H9 (cell line): ENCODE data around the gene C1orf21. TPM values are rescaled to one million over a fixed set of nuclear protein-coding genes. Genes with fewer than 3 reads are reported as not detected.

Experiments
- DNase-seq: peaks from one replicate; pipeline ENCODE4 v3.0.0-alpha.2; 2017
- H2AFZ ChIP-seq: one replicate; pipeline ENCODE4 v1.6.1; 2013; ENCODE audit warnings: mild to moderate bottlenecking, low read length, control low read depth, moderate library complexity
- H2AK5ac ChIP-seq: 2 replicates; pipeline ENCODE4 v1.6.1; 2013; ENCODE audit warnings: low read length, control low read depth, mixed read lengths; ENCODE audit not compliant: insufficient read length
- H2BK120ac ChIP-seq: one replicate; pipeline ENCODE4 v1.6.1; 2013; ENCODE audit warnings: low read depth, mild to moderate bottlenecking, low read length, control low read depth, inconsistent platforms; ENCODE audit not compliant: poor library complexity, severe bottlenecking
- H2BK12ac ChIP-seq: 2 replicates; pipeline ENCODE4 v1.6.1; 2013; ENCODE audit warnings: low read length, control low read depth, mixed read lengths, low read depth; ENCODE audit not compliant: insufficient read length
- H2BK15ac ChIP-seq: 2 replicates; pipeline ENCODE4 v1.6.1; 2013; ENCODE audit warnings: low read depth, low read length, control low read depth
- H2BK20ac ChIP-seq: one replicate; pipeline ENCODE4 v1.6.1; 2013; ENCODE audit warnings: low read depth, mild to moderate bottlenecking, low read length, control low read depth, inconsistent platforms; ENCODE audit not compliant: poor library complexity, severe bottlenecking
- H2BK5ac ChIP-seq: 2 replicates; pipeline ENCODE4 v1.6.1; 2013; ENCODE audit warnings: low read length, control low read depth, mixed read lengths; ENCODE audit not compliant: insufficient read length
- H3K14ac ChIP-seq: 2 replicates; pipeline ENCODE4 v1.6.1; 2013; ENCODE audit warnings: low read length, control low read depth; ENCODE audit not compliant: insufficient read depth
- H3K18ac ChIP-seq: 2 replicates; pipeline ENCODE4 v1.6.1; 2013; ENCODE audit warnings: low read depth, mild to moderate bottlenecking, mixed read lengths, low read length, control low read depth; ENCODE audit not compliant: insufficient read length
- H3K23ac ChIP-seq: 2 replicates; pipeline ENCODE4 v1.6.1; 2013; ENCODE audit warnings: low read length, control low read depth, mixed read lengths, low read depth; ENCODE audit not compliant: insufficient read length
- H3K23me2 ChIP-seq: 2 replicates; pipeline ENCODE4 v1.6.1; 2013; ENCODE audit warnings: low read depth, mild to moderate bottlenecking, mixed read lengths, low read length, control low read depth; ENCODE audit not compliant: insufficient read length, poor library complexity, severe bottlenecking
- H3K27ac ChIP-seq: 2 replicates; pipeline ENCODE4 v1.5.1; 2013; ENCODE audit warnings: low read length, control low read depth, mixed read lengths, low read depth; ENCODE audit not compliant: insufficient read length
- H3K27me3 ChIP-seq: 2 replicates; pipeline ENCODE4 v1.6.1; 2013; ENCODE audit warnings: low read length, control low read depth, inconsistent platforms; ENCODE audit not compliant: insufficient read depth
- H3K4ac ChIP-seq: 2 replicates; pipeline ENCODE4 v1.6.1; 2013; ENCODE audit warnings: low read depth, mild to moderate bottlenecking, control low read depth, inconsistent platforms, low read length, moderate library complexity
- H3K4me1 ChIP-seq: 2 replicates; pipeline ENCODE4 v1.6.1; 2013; ENCODE audit warnings: low read length, control low read depth, inconsistent platforms; ENCODE audit not compliant: insufficient read depth
- H3K4me2 ChIP-seq: 2 replicates; pipeline ENCODE4 v1.6.1; 2013; ENCODE audit warnings: low read length, control low read depth, mixed read lengths; ENCODE audit not compliant: insufficient read length, insufficient read depth
- H3K56ac ChIP-seq: 2 replicates; pipeline ENCODE4 v1.6.1; 2013; ENCODE audit warnings: low read depth, mild to moderate bottlenecking, mixed read lengths, low read length, control low read depth; ENCODE audit not compliant: insufficient read length
- H3K79me1 ChIP-seq: 2 replicates; pipeline ENCODE4 v1.6.1; 2013; ENCODE audit warnings: low read depth, mild to moderate bottlenecking, moderate library complexity, low read length, control low read depth, inconsistent platforms; ENCODE audit not compliant: insufficient read depth, poor library complexity, severe bottlenecking
- H3K79me2 ChIP-seq: 2 replicates; pipeline ENCODE4 v1.6.1; 2013; ENCODE audit warnings: low read length, control low read depth, inconsistent platforms; ENCODE audit not compliant: insufficient read depth
- H3K9ac ChIP-seq: 2 replicates; pipeline ENCODE4 v1.6.1; 2013; ENCODE audit warnings: low read length, control low read depth, mixed read lengths; ENCODE audit not compliant: insufficient read length; ENCODE audit errors: extremely low read depth
- H3K9me3 ChIP-seq: one replicate; pipeline ENCODE4 v1.6.1; 2013; ENCODE audit warnings: low read depth, low read length, inconsistent platforms; ENCODE audit not compliant: control insufficient read depth
- H3T11ph ChIP-seq: one replicate; pipeline ENCODE4 v1.6.1; 2013; ENCODE audit warnings: mild to moderate bottlenecking, low read length, control low read depth, inconsistent platforms
- H4K20me1 ChIP-seq: one replicate; pipeline ENCODE4 v1.6.1; 2013; ENCODE audit not compliant: control insufficient read depth, insufficient read length, insufficient read depth
- H4K5ac ChIP-seq: 2 replicates; pipeline ENCODE4 v1.6.1; 2013; ENCODE audit warnings: low read depth, mild to moderate bottlenecking, mixed read lengths, low read length, control low read depth; ENCODE audit not compliant: insufficient read length
- H4K8ac ChIP-seq: replicated peaks from 2 replicates; pipeline ENCODE4 v1.6.1; 2013; ENCODE audit warnings: low read length, control low read depth, mixed read lengths, low read depth; ENCODE audit not compliant: insufficient read length
- H4K91ac ChIP-seq: 2 replicates; pipeline ENCODE4 v1.6.1; 2013; ENCODE audit warnings: low read depth, mild to moderate bottlenecking, moderate library complexity, mixed read lengths, low read length, control low read depth; ENCODE audit not compliant: insufficient read length
- H3K27ac Mint-ChIP-seq, 3 experiments: 2 replicates in 2 of 3; 3 replicates in 1 of 3; pipeline ENCODE4 v1.8.0; 2020 to 2021; ENCODE audit warnings: mixed read lengths in 3 of 3, mild to moderate bottlenecking in 1 of 3, moderate library complexity in 1 of 3
- H3K27me3 Mint-ChIP-seq: 2 replicates; pipeline ENCODE4 v1.8.0; 2021; ENCODE audit warnings: low read depth, mild to moderate bottlenecking, moderate library complexity, mixed read lengths
- H3K36me3 Mint-ChIP-seq, 3 experiments: 2 replicates in 2 of 3; 3 replicates in 1 of 3; pipeline ENCODE4 v1.8.0; 2020 to 2021; ENCODE audit warnings: low read depth in 3 of 3, mixed read lengths in 3 of 3; ENCODE audit not compliant: insufficient read depth in 1 of 3
- H3K4me1 Mint-ChIP-seq, 2 experiments: 2 replicates each; pipeline ENCODE4 v1.8.0; 2020; ENCODE audit warnings: mixed read lengths in 2 of 2
- H3K4me3 Mint-ChIP-seq, 2 experiments: 2 replicates in 1 of 2; 3 replicates in 1 of 2; pipeline ENCODE4 v1.8.0; 2020 to 2021; ENCODE audit warnings: mild to moderate bottlenecking in 2 of 2, mixed read lengths in 2 of 2, moderate library complexity in 1 of 2
- H3K9me3 Mint-ChIP-seq, 2 experiments: 2 replicates in 1 of 2; 3 replicates in 1 of 2; pipeline ENCODE4 v1.8.0; 2020; ENCODE audit warnings: mild to moderate bottlenecking in 2 of 2, mixed read lengths in 2 of 2, moderate library complexity in 1 of 2
- CTCF ChIP-seq: fragments of 200-600 bp; sonication (generic); conservative IDR thresholded peaks from 3 replicates; pipeline ENCODE4 v1.8.0; 2021; ENCODE audit warnings: antibody characterized with exemption, mild to moderate bottlenecking
- WGBS: extraction: QIAGEN DNeasy Blood & Tissue Kit; methylation state at CpG from one replicate; pipeline ENCODE4 v1.1.7; 2013; ENCODE audit warnings: missing lambda C conversion rate, low lambda C conversion rate, mixed read lengths; ENCODE audit not compliant: insufficient read length; ENCODE audit errors: extremely low coverage; 5-methylcytosine and 5-hydroxymethylcytosine counted together
- total RNA-seq: library from RNA; stranded (reverse); gene quantifications from 2 replicates; pipeline ENCODE4 v1.2.1, GENCODE V29; 2021

Gene C1orf21
- total RNA-seq, 1 experiment from 2014 or later: 36.0 TPM

- no peaks in the 10 kb centered on the region for H3K23me2 ChIP-seq
- no peak overlapping the region for H3K18ac ChIP-seq
- no peak overlapping the region for H3K4me2 ChIP-seq
- H3K4me3 Mint-ChIP-seq: no peak overlapping the region
- no peaks in the 10 kb centered on the region for H3K79me1 ChIP-seq
- H2AK5ac ChIP-seq: no peak overlapping the region
- H3K23ac ChIP-seq: no peak overlapping the region
- no peak overlapping the region for H4K8ac ChIP-seq
- H2BK20ac ChIP-seq: no peak overlapping the region
- H2AFZ ChIP-seq: no peak overlapping the region
- H3K27ac Mint-ChIP-seq: no peak overlapping the region
- H3K27me3 Mint-ChIP-seq: no peaks in the 10 kb centered on the region
- H2BK15ac ChIP-seq: no peak overlapping the region
- no peak for DNase-seq
- no peak overlapping the region for H4K5ac ChIP-seq
- peaks cover 3 to 37% (median 10%) of the 10 kb centered on the region in 3 experiments; a peak in 5 of 7 replicates for H3K36me3 Mint-ChIP-seq
- no peaks in the 10 kb centered on the region for H4K20me1 ChIP-seq
- H2BK12ac ChIP-seq: no peak overlapping the region
- H3K4ac ChIP-seq: no peak overlapping the region
- no peak overlapping the region for H3K27ac ChIP-seq
- H3K4me1 Mint-ChIP-seq: peaks cover 67 to 85% of the 10 kb centered on the region in 2 experiments
- no peak for TF ChIP-seq CTCF
- no peak overlapping the region for H2BK120ac ChIP-seq
- H2BK5ac ChIP-seq: no peak overlapping the region
- WGBS: no CpG with 5 or more reads among the region's 5 CpGs
- no peaks in the 10 kb centered on the region for H3K27me3 ChIP-seq
- no peaks in the 10 kb centered on the region for H3K9me3 Mint-ChIP-seq
- H3K56ac ChIP-seq: no peak overlapping the region
- no peak overlapping the region for H4K91ac ChIP-seq
- no peak overlapping the region for H3K9ac ChIP-seq
- H3K4me1 ChIP-seq: peaks cover 15% of the 10 kb centered on the region
- no peak overlapping the region for H3K14ac ChIP-seq
- H3K9me3 ChIP-seq: no peaks in the 10 kb centered on the region
- no peak overlapping the region for H3T11ph ChIP-seq
- H3K79me2 ChIP-seq: no peaks in the 10 kb centered on the region
These were observed 95.3 kb downstream of the C1orf21 start for GRCh38 chr1:184482136-184482535.
